Upper lobe of right lung (tissue), 1 donor: ENCODE results near the gene CHRDL2. TPM values are rescaled to one million over a fixed set of nuclear protein-coding genes. Genes with fewer than 3 reads are reported as not detected.

Experiments
- ATAC-seq: fragments of 200-7000 bp; cut with Tn5 transposase; one replicate; pipeline ENCODE4 v1.9.1; 2020; ENCODE audit warnings: mild to moderate bottlenecking, moderate library complexity
- DNase-seq: peaks from one replicate; pipeline ENCODE4 v3.0.0-alpha.2; 2020
- H3K27ac ChIP-seq: fragments of 200-600 bp; one replicate; pipeline ENCODE4 v1.8.0; 2022
- H3K27me3 ChIP-seq: fragments of 200-600 bp; one replicate; pipeline ENCODE4 v1.8.0; 2022; ENCODE audit warnings: mild to moderate bottlenecking
- H3K36me3 ChIP-seq: fragments of 200-600 bp; one replicate; pipeline ENCODE4 v1.8.0; 2022
- H3K4me1 ChIP-seq: fragments of 200-600 bp; one replicate; pipeline ENCODE4 v1.8.0; 2022
- H3K4me3 ChIP-seq: fragments of 200-600 bp; one replicate; pipeline ENCODE4 v1.8.0; 2022; ENCODE audit warnings: mild to moderate bottlenecking
- H3K9me3 ChIP-seq: fragments of 200-600 bp; one replicate; pipeline ENCODE4 v1.8.0; 2022
- intact Hi-C: fragments of 100-400 bp; cut with DNase I; formaldehyde crosslinking; loops from one replicate; pipeline ENCODE4 v1.11.0; 2022
- total RNA-seq: library from RNA; stranded (reverse); fragmentation: NEBNext Ultra II Directional; extraction: Animal tissue kit (Norgen Biotek cat#: 25700); gene quantifications from one replicate; pipeline ENCODE4 v1.2.1, GENCODE V29; 2021
- TF ChIP-seq, protein P1 (sequence below): fragments of 200-600 bp; IDR thresholded peaks from one replicate; pipeline ENCODE4 v1.8.0; 2022; ENCODE audit warnings: antibody characterized with exemption
- donor health status: DM: no; HTN: yes; CAD: no; lungs with severe emphysema.

Gene CHRDL2
- total RNA-seq, 1 donor from 2014 or later, result 1.6 TPM

DNA sequence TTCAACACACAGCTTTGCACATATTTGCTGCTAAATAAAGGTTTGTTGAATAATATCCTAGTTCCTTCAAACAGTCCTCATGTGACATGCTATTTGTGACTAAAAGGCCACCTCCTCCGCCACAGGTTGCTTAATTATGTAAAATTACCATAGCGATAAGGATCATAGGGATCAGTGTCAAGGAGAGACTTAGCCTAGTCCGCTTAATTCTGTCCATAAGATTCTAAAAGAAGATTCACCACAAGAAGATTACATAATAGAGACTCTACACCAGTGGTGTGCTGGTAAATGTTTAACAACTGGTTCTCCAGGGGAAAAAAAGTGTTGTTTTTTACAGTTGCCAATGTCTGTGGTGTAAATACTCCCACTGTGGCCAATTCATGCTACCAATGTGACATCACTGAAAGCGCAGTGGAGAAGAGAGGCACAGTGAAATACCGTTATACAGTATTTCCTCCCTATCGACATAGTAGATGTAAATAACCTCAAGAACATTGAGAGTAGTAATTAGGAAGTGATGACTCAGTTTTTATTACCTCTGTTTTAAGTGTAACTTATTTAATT lies 4.2 kb upstream of the CHRDL2 start:
- H3K9me3 ChIP-seq, result no peaks in the 10 kb centered on the region
- no peak for DNase-seq
- no peak overlapping the region for H3K27ac ChIP-seq
- H3K36me3 ChIP-seq, result no peaks in the 10 kb centered on the region
- peaks cover 38% of the 10 kb centered on the region for H3K27me3 ChIP-seq
- ATAC-seq, result no peak
- peaks cover 5% of the 10 kb centered on the region for H3K4me1 ChIP-seq
- intact Hi-C loops, result no loop called here
- no peak overlapping the region for H3K4me3 ChIP-seq
- TF ChIP-seq, protein P1, sequence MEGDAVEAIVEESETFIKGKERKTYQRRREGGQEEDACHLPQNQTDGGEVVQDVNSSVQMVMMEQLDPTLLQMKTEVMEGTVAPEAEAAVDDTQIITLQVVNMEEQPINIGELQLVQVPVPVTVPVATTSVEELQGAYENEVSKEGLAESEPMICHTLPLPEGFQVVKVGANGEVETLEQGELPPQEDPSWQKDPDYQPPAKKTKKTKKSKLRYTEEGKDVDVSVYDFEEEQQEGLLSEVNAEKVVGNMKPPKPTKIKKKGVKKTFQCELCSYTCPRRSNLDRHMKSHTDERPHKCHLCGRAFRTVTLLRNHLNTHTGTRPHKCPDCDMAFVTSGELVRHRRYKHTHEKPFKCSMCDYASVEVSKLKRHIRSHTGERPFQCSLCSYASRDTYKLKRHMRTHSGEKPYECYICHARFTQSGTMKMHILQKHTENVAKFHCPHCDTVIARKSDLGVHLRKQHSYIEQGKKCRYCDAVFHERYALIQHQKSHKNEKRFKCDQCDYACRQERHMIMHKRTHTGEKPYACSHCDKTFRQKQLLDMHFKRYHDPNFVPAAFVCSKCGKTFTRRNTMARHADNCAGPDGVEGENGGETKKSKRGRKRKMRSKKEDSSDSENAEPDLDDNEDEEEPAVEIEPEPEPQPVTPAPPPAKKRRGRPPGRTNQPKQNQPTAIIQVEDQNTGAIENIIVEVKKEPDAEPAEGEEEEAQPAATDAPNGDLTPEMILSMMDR, result no peak

DNA sequence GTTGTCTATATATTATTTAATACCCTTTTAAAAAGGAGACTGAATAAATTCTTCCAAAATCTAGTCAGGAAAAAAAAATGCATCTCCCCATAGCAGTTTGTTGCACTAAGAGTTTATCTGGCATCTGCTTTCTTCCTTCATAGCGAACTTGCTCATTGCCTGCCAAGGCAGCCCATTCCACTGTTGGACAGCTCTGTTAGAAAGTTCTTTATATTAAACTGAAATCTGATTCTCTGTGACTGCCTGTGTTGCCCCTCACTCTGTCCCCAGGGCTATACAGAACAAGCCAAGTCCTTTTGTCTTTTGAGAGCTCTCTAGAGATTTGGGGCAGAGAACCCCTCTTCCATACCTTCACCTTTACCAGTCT lies 3.3 kb upstream of the CHRDL2 start:
- H3K27ac ChIP-seq, result no peak overlapping the region
- ATAC-seq (no peak), DNase-seq (no peak)
- no peaks in the 10 kb centered on the region for H3K9me3 ChIP-seq
- intact Hi-C loops, result no loop called here
- peaks cover 5% of the 10 kb centered on the region for H3K4me1 ChIP-seq
- peaks cover 42% of the 10 kb centered on the region for H3K27me3 ChIP-seq
- H3K4me3 ChIP-seq, result no peak overlapping the region
- TF ChIP-seq, protein P1, result no peak
- H3K36me3 ChIP-seq, result no peaks in the 10 kb centered on the region

DNA sequence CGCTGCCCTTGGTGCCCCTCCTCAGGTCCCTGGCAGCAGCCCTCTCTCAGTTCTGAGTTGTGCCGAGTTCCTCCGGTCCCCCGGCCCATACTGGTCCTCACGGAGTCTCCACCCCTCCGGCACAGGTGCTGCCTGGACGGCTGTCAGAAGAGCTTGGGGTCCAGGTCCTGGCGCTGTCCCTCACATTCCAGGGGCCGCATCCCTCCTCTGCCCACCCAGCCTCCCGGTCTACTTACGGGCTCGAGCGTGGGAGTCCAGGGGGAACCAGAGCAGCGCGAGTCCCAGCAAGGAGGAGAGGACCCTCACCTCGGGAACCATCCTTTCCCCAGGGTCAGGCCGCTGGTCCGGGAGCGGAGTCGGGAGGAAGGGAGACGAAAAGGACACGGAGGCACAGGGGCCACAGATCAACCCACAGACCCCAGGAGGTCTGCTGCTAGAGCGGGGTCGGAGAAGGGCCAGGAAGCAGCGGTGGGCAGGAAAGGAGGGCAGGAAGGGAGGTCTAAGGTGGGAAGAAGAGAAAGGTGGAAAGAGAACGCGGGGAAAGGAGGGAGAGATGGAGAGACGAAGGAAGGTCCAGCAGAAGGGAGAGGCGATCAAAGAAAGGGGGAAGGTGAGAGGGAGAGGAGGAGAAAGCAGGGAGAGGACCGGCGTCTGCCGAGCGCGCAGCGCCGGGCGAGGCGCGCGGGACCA lies 510 bp downstream of the CHRDL2 start:
- DNase-seq (no peak), ATAC-seq (no peak)
- TF ChIP-seq, protein P1, result no peak
- no peak overlapping the region for H3K4me3 ChIP-seq
- peaks cover 43% of the 10 kb centered on the region for H3K27me3 ChIP-seq
- no peaks in the 10 kb centered on the region for H3K36me3 ChIP-seq
- no peaks in the 10 kb centered on the region for H3K9me3 ChIP-seq
- peaks cover 11% of the 10 kb centered on the region for H3K4me1 ChIP-seq
- intact Hi-C loops, result no loop called here
- no peak overlapping the region for H3K27ac ChIP-seq

DNA sequence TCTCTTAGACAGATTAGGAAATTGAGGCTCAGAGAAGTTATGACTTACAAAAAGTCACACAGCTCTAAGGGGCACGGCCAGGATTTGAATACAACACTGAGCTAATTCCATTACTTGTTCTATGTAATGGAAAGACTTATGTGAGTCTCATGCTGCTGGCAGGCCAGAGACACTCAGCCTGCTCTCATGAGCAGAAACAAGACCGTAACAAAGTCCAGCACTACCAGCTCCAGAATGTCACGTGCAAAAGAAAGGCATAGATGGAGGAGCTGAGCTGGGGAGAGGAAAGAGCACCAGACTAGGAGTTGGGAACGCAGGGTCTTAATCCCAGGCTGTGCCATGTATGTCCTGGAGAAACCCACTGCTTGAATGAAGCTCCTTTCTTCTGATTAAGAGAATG lies 1.8 kb downstream of the CHRDL2 start:
- H3K27me3 ChIP-seq, result peaks cover 38% of the 10 kb centered on the region
- no peaks in the 10 kb centered on the region for H3K9me3 ChIP-seq
- DNase-seq, result no peak
- H3K36me3 ChIP-seq, result no peaks in the 10 kb centered on the region
- H3K4me3 ChIP-seq, result no peak overlapping the region
- H3K27ac ChIP-seq, result no peak overlapping the region
- intact Hi-C loops, result no loop called here
- ATAC-seq, result no peak
- TF ChIP-seq, protein P1, result no peak
- H3K4me1 ChIP-seq, result peaks cover 12% of the 10 kb centered on the region

DNA sequence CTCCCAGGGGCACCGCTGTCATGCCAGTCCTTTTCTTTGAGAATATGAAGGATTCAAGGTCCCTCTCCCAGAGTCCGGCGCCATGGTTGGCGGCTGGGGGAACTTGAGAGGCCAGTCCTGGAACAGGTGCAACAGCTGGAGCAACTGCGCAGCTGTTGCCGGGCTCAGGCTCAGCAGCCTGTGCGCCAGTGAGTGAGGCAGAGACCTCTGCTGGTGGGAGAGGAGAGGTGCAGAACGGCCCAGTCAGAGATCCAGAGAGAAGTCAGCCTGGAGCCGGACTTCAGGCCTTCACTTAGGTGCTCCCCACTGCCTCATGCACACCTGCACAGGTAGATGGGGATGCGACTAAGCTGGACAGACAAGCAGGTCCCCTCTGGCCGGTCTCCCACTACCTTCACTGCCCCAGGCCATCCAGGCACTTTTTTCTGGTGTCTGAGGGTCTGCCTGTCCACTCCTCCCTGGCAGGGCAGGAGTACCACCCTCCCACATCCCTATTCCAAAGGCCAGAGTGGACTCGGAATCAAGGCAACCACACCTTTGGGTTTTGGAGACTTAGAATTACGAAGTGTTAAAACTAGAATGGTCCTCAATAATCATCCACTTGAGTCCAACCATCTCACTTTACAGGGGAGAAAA lies 4.6 kb downstream of the CHRDL2 start:
- H3K27ac ChIP-seq, result no peak overlapping the region
- DNase-seq (peak; percentile 82), ATAC-seq (peak; percentile 98)
- TF ChIP-seq, protein P1, result peak; percentile 93
- peaks cover 16% of the 10 kb centered on the region for H3K27me3 ChIP-seq
- no peaks in the 10 kb centered on the region for H3K36me3 ChIP-seq
- intact Hi-C loops, result no loop called here
- H3K9me3 ChIP-seq, result no peaks in the 10 kb centered on the region
- H3K4me1 ChIP-seq, result peaks cover 11% of the 10 kb centered on the region
- no peak overlapping the region for H3K4me3 ChIP-seq
